GM12878 (cell line): ENCODE results near the gene PARVA. TPM values are rescaled to one million over a fixed set of nuclear protein-coding genes. Genes with fewer than 3 reads are reported as not detected.

ENCODE experiments used
- ATAC-seq: fragments of 200-7000 bp; cut with Tn5 transposase; 3 replicates; pipeline ENCODE4 v1.9.1; 2020; ENCODE audit warnings: mild to moderate bottlenecking, moderate library complexity
- BruUV-seq: library from RNA; stranded (reverse); fragments of 400-500 nt; replicated peaks from 2 replicates; lab custom pipeline; 2021; lab: Mats Ljungman, UMichigan
- CTCF ChIA-PET: fragments of 300-600 bp; sonication (Branson Sonifier 250); formaldehyde crosslinking; extraction: SDS; loops from one replicate; lab custom pipeline; 2021; ENCODE audit warnings: inconsistent platforms; lab: Yijun Ruan, JAX
- POLR2A ChIA-PET: fragments of 350-600 bp; formaldehyde crosslinking; extraction: SDS; loops from one replicate; lab custom pipeline; 2021; ENCODE audit warnings: inconsistent platforms; lab: Charles Lee
- RAD21 ChIA-PET: fragments of 300-600 bp; sonication (Branson Sonifier 250); formaldehyde crosslinking; loops from one replicate; lab custom pipeline; 2023; ENCODE audit warnings: antibody characterized with exemption; ENCODE audit not compliant: unreplicated experiment; lab: Charles Lee
- SMC1A ChIA-PET: fragments of 300-600 bp; sonication (Branson Sonifier 250); formaldehyde crosslinking; loops from one replicate; lab custom pipeline; 2023; ENCODE audit not compliant: unreplicated experiment, uncharacterized antibody; lab: Charles Lee
- DNase-seq: peaks from one replicate; pipeline ENCODE4 v3.0.0-alpha.2; 2011; ENCODE audit warnings: low read depth, low spot score
- FAIRE-seq: peaks from 3 replicates; lab custom pipeline; 2011; peaks lifted over from hg19 to GRCh38; lab: Jason Lieb, UNC
- H2AFZ ChIP-seq: 2 replicates; pipeline ENCODE4 v1.6.0; 2011; ENCODE audit warnings: low read depth, low read length, control low read depth; ENCODE audit not compliant: control insufficient read depth
- H3K27ac ChIP-seq: 2 replicates; pipeline ENCODE4 v1.5.1; 2011; ENCODE audit warnings: control low read depth; ENCODE audit not compliant: control insufficient read depth, insufficient read depth
- H3K27me3 ChIP-seq, 2 experiments: replicated peaks in 1 of 2; 2 replicates each; pipeline versions ENCODE4 v1.6.0 to v1.6.1; 2011; ENCODE audit warnings: low read length in 1 of 2; ENCODE audit not compliant: control insufficient read depth in 2 of 2, insufficient read depth in 2 of 2
- H3K36me3 ChIP-seq, 2 experiments: 2 replicates each; pipeline ENCODE4 v1.5.1; 2011; ENCODE audit warnings: low read length in 1 of 2; ENCODE audit not compliant: control insufficient read depth in 2 of 2, insufficient read depth in 2 of 2
- H3K4me1 ChIP-seq: 2 replicates; pipeline ENCODE4 v1.6.1; 2011; ENCODE audit warnings: mild to moderate bottlenecking, low read length, moderate library complexity, mixed read lengths; ENCODE audit not compliant: control insufficient read depth, insufficient read depth
- H3K4me2 ChIP-seq: 2 replicates; pipeline ENCODE4 v1.6.0; 2011; ENCODE audit warnings: control low read depth; ENCODE audit not compliant: control insufficient read depth, insufficient read depth
- H3K4me3 ChIP-seq: fragments of 200-600 bp; sonication (generic); 2 replicates; pipeline ENCODE4 v1.5.1; 2016
- H3K79me2 ChIP-seq: 2 replicates; pipeline ENCODE4 v1.6.0; 2011; ENCODE audit warnings: low read length; ENCODE audit not compliant: control insufficient read depth, insufficient read depth
- H3K9ac ChIP-seq: 2 replicates; pipeline ENCODE4 v1.8.0; 2011; ENCODE audit warnings: low read length, control low read depth, mixed read lengths; ENCODE audit not compliant: control insufficient read depth, insufficient read depth
- H3K9me3 ChIP-seq: replicated peaks from 3 replicates; pipeline ENCODE4 v1.5.1; 2011; ENCODE audit warnings: mild to moderate bottlenecking, low read length; ENCODE audit not compliant: control insufficient read depth, insufficient read depth
- H4K20me1 ChIP-seq: 2 replicates; pipeline ENCODE4 v1.6.0; 2011; ENCODE audit not compliant: control insufficient read depth, insufficient read depth
- ETV6 ChIP-seq, 2 experiments: fragments of 450-650 bp in 1 of 2; IDR thresholded peaks in 1 of 2; conservative IDR thresholded peaks in 1 of 2; 2 replicates each; pipeline ENCODE4 v1.6.1; 2014; ENCODE audit warnings: antibody characterized with exemption in 1 of 2, borderline replicate concordance in 1 of 2, low read depth in 1 of 2, mild to moderate bottlenecking in 1 of 2, moderate library complexity in 1 of 2
- FOS ChIP-seq: IDR thresholded peaks from 3 replicates; pipeline ENCODE4 v1.6.1; 2011; ENCODE audit warnings: borderline replicate concordance; ENCODE audit not compliant: insufficient read length; ENCODE audit errors: extremely low read depth
- NFXL1 ChIP-seq: fragments of 450-650 bp; IDR thresholded peaks from 2 replicates; pipeline ENCODE4 v1.6.1; 2017; ENCODE audit warnings: antibody characterized with exemption, mild to moderate bottlenecking, borderline replicate concordance
- NR2C2 ChIP-seq: IDR thresholded peaks from 2 replicates; pipeline ENCODE4 v1.6.1; 2011; ENCODE audit warnings: borderline replicate concordance, low read depth; ENCODE audit not compliant: control insufficient read depth, insufficient read length
- RAD21 ChIP-seq: IDR thresholded peaks from 2 replicates; pipeline ENCODE4 v1.6.1; 2011; ENCODE audit warnings: mild to moderate bottlenecking, low read depth, low read length, moderate library complexity; ENCODE audit not compliant: insufficient read depth
- RB1 ChIP-seq: fragments of 450-650 bp; formaldehyde crosslinking; IDR thresholded peaks from 2 replicates; pipeline ENCODE4 v1.6.1; 2017; ENCODE audit warnings: mild to moderate bottlenecking, borderline replicate concordance
- in situ Hi-C: fragments of 300-500 bp; cut with MboI; formaldehyde crosslinking; loops from 9 replicates; pipeline ENCODE4 v1.14.3; 2018; ENCODE audit warnings: mixed read lengths
- intact Hi-C: fragments of 100-400 bp; cut with micrococcal nuclease; formaldehyde crosslinking; loops from one replicate; pipeline ENCODE4 v1.14.2; 2022; ENCODE audit not compliant: unreplicated experiment
- polyA plus RNA-seq, 11 experiments: library from polyadenylated mRNA; depleted of rRNA in 4 of 11; unstranded in 6 of 11; stranded (reverse) in 5 of 11; fragments of >200 nt; fragmentation: Nextera tagmentation in 4 of 11; fragmentation: Illumina TruSeq in 1 of 11; extraction: Ambion mirVana in 4 of 11; extraction: Trizol in 1 of 11; gene quantifications; 1 replicate in 1 of 11; 2 replicates in 10 of 11; pipeline versions ENCODE4 v1.2.1 to v1.2.3, GENCODE V29; 2011 to 2016; ENCODE audit warnings: inconsistent platforms in 2 of 11, missing spikeins in 2 of 11, low read depth in 1 of 11
- total RNA-seq, 4 experiments: library from RNA; depleted of rRNA in 3 of 4; stranded (reverse); fragments of >200 nt in 3 of 4; fragmentation: Illumina TruSeq in 1 of 4; extraction: Trizol in 1 of 4; gene quantifications; 2 replicates each; pipeline versions ENCODE4 v1.2.1 to v1.2.3, GENCODE V29; 2013 to 2021
- TF ChIP-seq, protein P1 (sequence below): IDR thresholded peaks from 2 replicates; pipeline ENCODE4 v1.6.1; 2011; ENCODE audit warnings: borderline replicate concordance, low read depth, mild to moderate bottlenecking, moderate library complexity, low read length; ENCODE audit not compliant: insufficient read depth, poor library complexity, severe bottlenecking
- TF ChIP-seq, protein P2 (sequence below): fragments of 450-650 bp; IDR thresholded peaks from 2 replicates; pipeline ENCODE4 v1.6.1; 2016; ENCODE audit warnings: mild to moderate bottlenecking, moderate library complexity, borderline replicate concordance

PARVA gene
- total and polyA plus RNA-seq, 10 of the 15 experiments (the other 5 are each of a cell fraction or from before 2014, with no cell fraction given): 0.01 to 0.44 (median 0.03) TPM; not detected in 7

DNA sequence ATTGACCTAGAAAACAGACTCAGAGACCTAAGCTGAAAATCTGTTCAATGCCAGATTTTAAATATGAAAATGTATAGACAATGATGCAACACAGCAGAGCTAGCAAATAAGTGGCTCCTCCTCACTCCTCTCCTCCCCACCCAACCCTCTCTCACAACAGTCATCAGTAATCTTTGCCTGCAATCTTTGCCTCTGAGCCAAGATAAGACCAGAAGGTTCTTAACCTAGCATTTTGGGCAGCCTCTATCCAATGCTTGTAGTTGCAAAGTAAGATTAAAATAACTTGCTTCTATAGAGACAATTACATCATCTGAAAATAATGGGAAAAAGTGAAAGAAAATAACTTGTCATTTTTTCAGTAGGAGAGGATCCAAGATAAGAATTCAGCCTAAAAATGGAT lies 117.3 kb downstream of the PARVA start:
- no peak for DNase-seq
- BruUV-seq: no TSS peak
- ChIA-PET CTCF (no interaction called here), RAD21 (no interaction called here)
- no peaks in the 10 kb centered on the region for H4K20me1 ChIP-seq
- no peaks in the 10 kb centered on the region for H3K9me3 ChIP-seq
- H3K27ac ChIP-seq: no peak overlapping the region
- H3K79me2 ChIP-seq: no peaks in the 10 kb centered on the region
- TF ChIP-seq NFXL1: no peak
- no peak for TF ChIP-seq NR2C2
- TF ChIP-seq, protein P1, sequence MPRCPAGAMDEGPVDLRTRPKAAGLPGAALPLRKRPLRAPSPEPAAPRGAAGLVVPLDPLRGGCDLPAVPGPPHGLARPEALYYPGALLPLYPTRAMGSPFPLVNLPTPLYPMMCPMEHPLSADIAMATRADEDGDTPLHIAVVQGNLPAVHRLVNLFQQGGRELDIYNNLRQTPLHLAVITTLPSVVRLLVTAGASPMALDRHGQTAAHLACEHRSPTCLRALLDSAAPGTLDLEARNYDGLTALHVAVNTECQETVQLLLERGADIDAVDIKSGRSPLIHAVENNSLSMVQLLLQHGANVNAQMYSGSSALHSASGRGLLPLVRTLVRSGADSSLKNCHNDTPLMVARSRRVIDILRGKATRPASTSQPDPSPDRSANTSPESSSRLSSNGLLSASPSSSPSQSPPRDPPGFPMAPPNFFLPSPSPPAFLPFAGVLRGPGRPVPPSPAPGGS: no peak
- TF ChIP-seq ETV6 (conservative IDR thresholded peaks at IDR 0.05 in 1 of 2, IDR thresholded peaks at IDR 0.05 in 1 of 2; ENCODE audit: borderline replicate concordance in 1 of 2, low read depth in 1 of 2): no peak
- no peak for TF ChIP-seq RB1
- TF ChIP-seq FOS: no peak
- TF ChIP-seq, protein P2, sequence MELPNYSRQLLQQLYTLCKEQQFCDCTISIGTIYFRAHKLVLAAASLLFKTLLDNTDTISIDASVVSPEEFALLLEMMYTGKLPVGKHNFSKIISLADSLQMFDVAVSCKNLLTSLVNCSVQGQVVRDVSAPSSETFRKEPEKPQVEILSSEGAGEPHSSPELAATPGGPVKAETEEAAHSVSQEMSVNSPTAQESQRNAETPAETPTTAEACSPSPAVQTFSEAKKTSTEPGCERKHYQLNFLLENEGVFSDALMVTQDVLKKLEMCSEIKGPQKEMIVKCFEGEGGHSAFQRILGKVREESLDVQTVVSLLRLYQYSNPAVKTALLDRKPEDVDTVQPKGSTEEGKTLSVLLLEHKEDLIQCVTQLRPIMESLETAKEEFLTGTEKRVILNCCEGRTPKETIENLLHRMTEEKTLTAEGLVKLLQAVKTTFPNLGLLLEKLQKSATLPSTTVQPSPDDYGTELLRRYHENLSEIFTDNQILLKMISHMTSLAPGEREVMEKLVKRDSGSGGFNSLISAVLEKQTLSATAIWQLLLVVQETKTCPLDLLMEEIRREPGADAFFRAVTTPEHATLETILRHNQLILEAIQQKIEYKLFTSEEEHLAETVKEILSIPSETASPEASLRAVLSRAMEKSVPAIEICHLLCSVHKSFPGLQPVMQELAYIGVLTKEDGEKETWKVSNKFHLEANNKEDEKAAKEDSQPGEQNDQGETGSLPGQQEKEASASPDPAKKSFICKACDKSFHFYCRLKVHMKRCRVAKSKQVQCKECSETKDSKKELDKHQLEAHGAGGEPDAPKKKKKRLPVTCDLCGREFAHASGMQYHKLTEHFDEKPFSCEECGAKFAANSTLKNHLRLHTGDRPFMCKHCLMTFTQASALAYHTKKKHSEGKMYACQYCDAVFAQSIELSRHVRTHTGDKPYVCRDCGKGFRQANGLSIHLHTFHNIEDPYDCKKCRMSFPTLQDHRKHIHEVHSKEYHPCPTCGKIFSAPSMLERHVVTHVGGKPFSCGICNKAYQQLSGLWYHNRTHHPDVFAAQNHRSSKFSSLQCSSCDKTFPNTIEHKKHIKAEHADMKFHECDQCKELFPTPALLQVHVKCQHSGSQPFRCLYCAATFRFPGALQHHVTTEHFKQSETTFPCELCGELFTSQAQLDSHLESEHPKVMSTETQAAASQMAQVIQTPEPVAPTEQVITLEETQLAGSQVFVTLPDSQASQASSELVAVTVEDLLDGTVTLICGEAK: no peak
- TF ChIP-seq RAD21: no peak
- TF ChIP-seq, all 136 proteins: peak for 0
- FAIRE-seq (no peak), ATAC-seq (no peak)
- Histone ChIP-seq H3K27me3 (no peaks in the 10 kb centered on the region), H3K36me3 (no peaks in the 10 kb centered on the region), H2AFZ (no peak overlapping the region), H3K9ac (no peak overlapping the region), H3K4me3 (no peak overlapping the region), H3K4me2 (no peak overlapping the region), H3K4me1 (no peaks in the 10 kb centered on the region)
- in situ Hi-C loops: no loop called here
- ChIA-PET POLR2A (no interaction called here), SMC1A (no interaction called here)
- intact Hi-C loops: no loop called here
